ENCODE data around the gene C5AR1.

The C5AR1 gene

DNA sequence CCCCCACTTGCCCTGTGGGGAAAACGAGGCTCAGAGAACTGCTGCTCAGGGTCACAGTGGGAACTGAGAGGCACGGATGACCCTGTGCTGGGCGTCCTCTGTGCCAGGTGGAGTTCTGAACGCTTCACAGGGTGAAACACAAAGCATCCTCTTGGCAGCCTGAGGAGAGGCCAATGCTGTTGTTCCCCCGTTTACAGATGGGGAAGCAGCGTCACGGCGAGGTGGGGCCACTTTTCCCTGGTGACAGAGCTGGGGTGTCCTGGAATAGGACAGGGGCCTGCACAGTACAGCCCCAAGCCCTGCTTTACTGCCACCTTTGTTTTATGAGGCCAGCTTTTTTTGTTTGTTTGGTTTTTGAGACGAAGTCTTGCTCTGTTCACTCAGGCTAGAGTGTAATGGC is 61.6 kb downstream of the C5AR1 start:
- in situ Hi-C loops (cut with HindIII; ENCODE audit: low pct_ligation_motif_present, low sequenced_read_pairs): no loop called here
- Histone ChIP-seq H3K36me3 (replicated peaks) (peaks cover 47% of the 10 kb centered on the region), H3K4me3 (ENCODE audit: low read depth, low read length) (no peak overlapping the region)

More for the DNA sequence above, 61.6 kb downstream of the C5AR1 start:
- no peak for DNase-seq
- Histone ChIP-seq H3K27me3 (replicated peaks) (no peaks in the 10 kb centered on the region), H3K27ac (no peak overlapping the region)
- TF ChIP-seq, protein P1, sequence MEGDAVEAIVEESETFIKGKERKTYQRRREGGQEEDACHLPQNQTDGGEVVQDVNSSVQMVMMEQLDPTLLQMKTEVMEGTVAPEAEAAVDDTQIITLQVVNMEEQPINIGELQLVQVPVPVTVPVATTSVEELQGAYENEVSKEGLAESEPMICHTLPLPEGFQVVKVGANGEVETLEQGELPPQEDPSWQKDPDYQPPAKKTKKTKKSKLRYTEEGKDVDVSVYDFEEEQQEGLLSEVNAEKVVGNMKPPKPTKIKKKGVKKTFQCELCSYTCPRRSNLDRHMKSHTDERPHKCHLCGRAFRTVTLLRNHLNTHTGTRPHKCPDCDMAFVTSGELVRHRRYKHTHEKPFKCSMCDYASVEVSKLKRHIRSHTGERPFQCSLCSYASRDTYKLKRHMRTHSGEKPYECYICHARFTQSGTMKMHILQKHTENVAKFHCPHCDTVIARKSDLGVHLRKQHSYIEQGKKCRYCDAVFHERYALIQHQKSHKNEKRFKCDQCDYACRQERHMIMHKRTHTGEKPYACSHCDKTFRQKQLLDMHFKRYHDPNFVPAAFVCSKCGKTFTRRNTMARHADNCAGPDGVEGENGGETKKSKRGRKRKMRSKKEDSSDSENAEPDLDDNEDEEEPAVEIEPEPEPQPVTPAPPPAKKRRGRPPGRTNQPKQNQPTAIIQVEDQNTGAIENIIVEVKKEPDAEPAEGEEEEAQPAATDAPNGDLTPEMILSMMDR (IDR thresholded peaks at IDR 0.05; ENCODE audit: low read depth, low read length, missing control alignments): no peak
